Subcutaneous adipose tissue (tissue), 4 donors: ENCODE results near the gene SYNPO. TPM values are rescaled to one million over a fixed set of nuclear protein-coding genes. Genes with fewer than 3 reads are reported as not detected.

Experiments used
- total RNA-seq, 4 donors: library from RNA; depleted of rRNA; stranded (reverse); fragments of >200 nt; gene quantifications; one replicate each; pipeline ENCODE4 v1.1.0, GENCODE V29; 2016
- TF ChIP-seq, protein P1 (sequence below): fragments of 450-650 bp; IDR thresholded peaks from one replicate; pipeline ENCODE4 v1.5.1; 2016; ENCODE audit warnings: low read depth, mild to moderate bottlenecking, control low read depth, antibody characterized with exemption, moderate library complexity

Gene SYNPO
- total RNA-seq, 4 donors from 2014 or later, result 12.2 to 40.7 (median 21.4) TPM

- TF ChIP-seq, protein P1, sequence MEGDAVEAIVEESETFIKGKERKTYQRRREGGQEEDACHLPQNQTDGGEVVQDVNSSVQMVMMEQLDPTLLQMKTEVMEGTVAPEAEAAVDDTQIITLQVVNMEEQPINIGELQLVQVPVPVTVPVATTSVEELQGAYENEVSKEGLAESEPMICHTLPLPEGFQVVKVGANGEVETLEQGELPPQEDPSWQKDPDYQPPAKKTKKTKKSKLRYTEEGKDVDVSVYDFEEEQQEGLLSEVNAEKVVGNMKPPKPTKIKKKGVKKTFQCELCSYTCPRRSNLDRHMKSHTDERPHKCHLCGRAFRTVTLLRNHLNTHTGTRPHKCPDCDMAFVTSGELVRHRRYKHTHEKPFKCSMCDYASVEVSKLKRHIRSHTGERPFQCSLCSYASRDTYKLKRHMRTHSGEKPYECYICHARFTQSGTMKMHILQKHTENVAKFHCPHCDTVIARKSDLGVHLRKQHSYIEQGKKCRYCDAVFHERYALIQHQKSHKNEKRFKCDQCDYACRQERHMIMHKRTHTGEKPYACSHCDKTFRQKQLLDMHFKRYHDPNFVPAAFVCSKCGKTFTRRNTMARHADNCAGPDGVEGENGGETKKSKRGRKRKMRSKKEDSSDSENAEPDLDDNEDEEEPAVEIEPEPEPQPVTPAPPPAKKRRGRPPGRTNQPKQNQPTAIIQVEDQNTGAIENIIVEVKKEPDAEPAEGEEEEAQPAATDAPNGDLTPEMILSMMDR, result no peak
These were observed 9.1 kb upstream of the SYNPO start for GRCh38 chr5:150631326-150631701.

GRCh38 chr5:150632305-150633160 lies 7.9 kb upstream of the SYNPO start:
- TF ChIP-seq, protein P1, result no peak

- TF ChIP-seq, protein P1, result no peak
These were observed 7.0 kb upstream of the SYNPO start for GRCh38 chr5:150633429-150633828.

- TF ChIP-seq, protein P1, result no peak
These were observed 3.8 kb upstream of the SYNPO start for GRCh38 chr5:150636391-150637244.

DNA sequence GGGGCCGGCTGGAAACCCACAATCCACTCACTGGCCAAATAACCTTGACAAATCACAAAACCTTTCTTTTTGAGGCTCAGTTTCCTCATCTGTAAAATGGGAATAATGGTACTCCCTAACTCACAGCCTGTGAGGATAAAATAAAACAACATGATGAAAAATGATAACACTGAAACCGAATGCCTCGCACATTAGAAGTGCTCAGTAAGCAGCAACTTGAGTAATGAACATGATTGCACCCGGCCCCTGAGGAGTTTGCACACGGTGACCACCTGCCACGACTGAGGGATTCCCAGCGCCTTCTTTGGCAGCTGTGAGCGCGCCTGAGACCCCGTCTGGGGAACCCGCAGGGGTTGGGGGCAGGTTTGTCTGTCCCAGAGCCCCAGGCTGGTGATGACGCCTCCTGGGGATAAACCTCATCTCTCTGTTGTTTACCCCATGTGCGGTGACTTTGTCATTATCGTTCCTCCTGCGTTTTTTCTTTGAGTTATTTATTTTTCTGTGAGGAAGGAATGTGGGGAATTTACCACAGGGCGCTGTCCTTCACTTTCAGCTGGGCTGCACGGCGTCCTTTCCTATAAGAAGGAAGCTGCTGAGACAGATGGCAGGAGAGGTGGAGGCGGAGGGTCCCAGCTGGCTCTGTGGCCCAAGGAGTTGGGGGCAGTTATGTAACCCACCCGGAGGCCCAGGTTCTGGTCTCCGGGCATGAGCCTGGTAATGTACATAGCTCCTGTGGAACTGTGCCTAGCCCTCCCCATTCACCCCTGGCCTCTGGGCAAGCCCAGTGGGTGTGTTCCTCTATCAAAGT lies 3.0 kb upstream of the SYNPO start:
- TF ChIP-seq, protein P1, result no peak

DNA sequence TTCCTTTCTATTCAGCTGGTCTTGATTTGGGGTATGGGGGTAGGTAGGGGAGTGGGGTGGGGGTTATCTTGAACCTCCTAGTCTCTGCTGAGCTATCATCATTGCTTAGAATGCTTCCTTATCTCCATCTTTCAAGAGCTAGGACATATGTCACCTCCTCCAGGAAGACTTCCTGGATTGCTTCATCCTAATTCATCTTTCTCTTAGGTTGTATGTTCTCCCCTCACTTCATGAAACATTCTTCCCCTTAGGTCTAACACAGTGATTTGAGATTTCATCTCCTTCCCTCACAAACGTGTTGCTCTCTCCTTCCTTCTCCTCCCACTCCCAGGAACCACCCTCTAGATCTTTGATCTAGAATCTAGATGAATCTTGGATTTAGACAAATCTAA lies 2.4 kb upstream of the SYNPO start:
- TF ChIP-seq, protein P1, result no peak
